Nephron (organoid): ENCODE data around the gene CCDC34.

Experiments
- H3K27ac Mint-ChIP-seq, 3 experiments: 2 replicates each; pipeline ENCODE4 v1.8.0; 2020; ENCODE audit warnings: mixed read lengths in 3 of 3, mild to moderate bottlenecking in 2 of 3, moderate library complexity in 1 of 3
- H3K27me3 Mint-ChIP-seq: 2 replicates; pipeline ENCODE4 v1.8.0; 2021; ENCODE audit warnings: low read depth, mild to moderate bottlenecking, moderate library complexity, mixed read lengths
- H3K36me3 Mint-ChIP-seq: 2 replicates; pipeline ENCODE4 v1.8.0; 2020; ENCODE audit warnings: low read depth, mixed read lengths
- H3K4me1 Mint-ChIP-seq: 2 replicates; pipeline ENCODE4 v1.8.0; 2020; ENCODE audit warnings: mixed read lengths
- H3K4me3 Mint-ChIP-seq, 3 experiments: 2 replicates each; pipeline ENCODE4 v1.8.0; 2020; ENCODE audit warnings: mild to moderate bottlenecking in 3 of 3, mixed read lengths in 3 of 3, moderate library complexity in 2 of 3
- H3K9me3 Mint-ChIP-seq: 2 replicates; pipeline ENCODE4 v1.8.0; 2020; ENCODE audit warnings: mixed read lengths
- CTCF ChIP-seq, 3 experiments: fragments of 200-600 bp; sonication (generic); IDR thresholded peaks; one replicate each; pipeline ENCODE4 v1.5.0; 2021; ENCODE audit warnings: antibody characterized with exemption in 3 of 3; ENCODE audit not compliant: unreplicated experiment in 3 of 3

Gene CCDC34

GRCh38 chr11:27396259-27396839 is 33.3 kb upstream of the CCDC34 start:
- Mint-ChIP-seq H3K4me3 (peak overlapping the region in 2 of 3 experiments; percentile 5 to 13), H3K27ac (peak overlapping the region; percentile 94 to 96 (median 95)), H3K9me3 (no peaks in the 10 kb centered on the region), H3K4me1 (peaks cover 67% of the 10 kb centered on the region), H3K36me3 (peaks cover 11% of the 10 kb centered on the region), H3K27me3 (no peaks in the 10 kb centered on the region)
- no peak for TF ChIP-seq CTCF (IDR thresholded peaks at IDR 0.05; ENCODE audit: unreplicated experiment in 3 of 3)

- Mint-ChIP-seq H3K27me3 (no peaks in the 10 kb centered on the region), H3K4me3 (peak overlapping the region; percentile 36 to 44 (median 36)), H3K27ac (peak overlapping the region; percentile 94 to 96 (median 95)), H3K9me3 (no peaks in the 10 kb centered on the region), H3K36me3 (peaks cover 11% of the 10 kb centered on the region), H3K4me1 (peaks cover 70% of the 10 kb centered on the region)
- no peak for TF ChIP-seq CTCF (IDR thresholded peaks at IDR 0.05; ENCODE audit: unreplicated experiment in 3 of 3)
These were observed 32.7 kb upstream of the CCDC34 start for GRCh38 chr11:27395556-27396258.

GRCh38 chr11:27394781-27395228 is 31.8 kb upstream of the CCDC34 start:
- Mint-ChIP-seq H3K27me3 (no peaks in the 10 kb centered on the region), H3K27ac (peak overlapping the region; percentile 94 to 96 (median 95)), H3K4me1 (peaks cover 70% of the 10 kb centered on the region), H3K9me3 (no peaks in the 10 kb centered on the region), H3K4me3 (no peak overlapping the region), H3K36me3 (peaks cover 15% of the 10 kb centered on the region)
- TF ChIP-seq CTCF (IDR thresholded peaks at IDR 0.05; ENCODE audit: unreplicated experiment in 3 of 3), result no peak

GRCh38 chr11:27392278-27393114 is 29.5 kb upstream of the CCDC34 start:
- peaks cover 16% of the 10 kb centered on the region for H3K36me3 Mint-ChIP-seq

More at GRCh38 chr11:27392278-27393114, 29.5 kb upstream of the CCDC34 start:
- H3K27ac Mint-ChIP-seq, result peak overlapping the region; percentile 93 to 96 (median 94)
- no peaks in the 10 kb centered on the region for H3K27me3 Mint-ChIP-seq
- H3K9me3 Mint-ChIP-seq, result no peaks in the 10 kb centered on the region
- H3K4me3 Mint-ChIP-seq, result peak overlapping the region in 2 of 3 experiments; percentile 39 to 49
- TF ChIP-seq CTCF (IDR thresholded peaks at IDR 0.05; ENCODE audit: unreplicated experiment in 3 of 3), result no peak
- peaks cover 54% of the 10 kb centered on the region for H3K4me1 Mint-ChIP-seq
